Colonic mucosa (tissue), 4 donors: ENCODE data around the gene IL1RL2. TPM values are rescaled to one million over a fixed set of nuclear protein-coding genes. Genes with fewer than 3 reads are reported as not detected.

Experiments used
- DNase-seq: peaks from one replicate; pipeline ENCODE4 v3.0.0-alpha.2; 2020
- H3K27ac ChIP-seq: fragments of 200-600 bp; one replicate; pipeline ENCODE4 v1.8.0; 2021
- H3K27me3 ChIP-seq: fragments of 200-600 bp; one replicate; pipeline ENCODE4 v1.8.0; 2021
- H3K36me3 ChIP-seq: fragments of 200-600 bp; one replicate; pipeline ENCODE4 v1.8.0; 2021
- H3K4me1 ChIP-seq: fragments of 200-600 bp; one replicate; pipeline ENCODE4 v1.8.0; 2021; ENCODE audit warnings: mild to moderate bottlenecking
- H3K4me3 ChIP-seq: fragments of 200-600 bp; one replicate; pipeline ENCODE4 v1.8.0; 2021
- H3K9ac ChIP-seq, 2 donors: one replicate each; pipeline ENCODE4 v1.7.0; 2013; ENCODE audit warnings: control low read depth in 2 of 2, low read depth in 2 of 2, low read length in 2 of 2
- H3K9me3 ChIP-seq: fragments of 200-600 bp; one replicate; pipeline ENCODE4 v1.8.0; 2021
- CTCF ChIP-seq: fragments of 200-600 bp; IDR thresholded peaks from one replicate; pipeline ENCODE4 v1.8.0; 2022; ENCODE audit warnings: antibody characterized with exemption, mild to moderate bottlenecking
- intact Hi-C: fragments of 100-400 bp; cut with DNase I; formaldehyde crosslinking; loops from one replicate; pipeline ENCODE4 v1.14.1; 2022
- total RNA-seq, 2 donors: library from RNA; stranded (reverse); fragmentation: NEBNext Ultra II Directional in 1 of 2; extraction: Animal tissue kit (Norgen Biotek cat#: 25700) in 1 of 2; gene quantifications; one replicate each; pipeline ENCODE4 v1.2.1, GENCODE V29; 2021
- donor health status: healthy.
- donor health status: DM: no; HTN: no; CAD: no.
- donor health status: DM: no; HTN: no; CAD: no.

Gene IL1RL2
- total RNA-seq, 2 donors from 2014 or later = 1.9 to 2.8 TPM

GRCh38 chr2:102154364-102154763 is 32.5 kb upstream of the IL1RL2 start:
- no peaks in the 10 kb centered on the region for H3K36me3 ChIP-seq
- no peak overlapping the region for H3K4me3 ChIP-seq
- no peaks in the 10 kb centered on the region for H3K4me1 ChIP-seq
- H3K27ac ChIP-seq = no peak overlapping the region
- TF ChIP-seq CTCF = no peak
- intact Hi-C loops = no loop called here
- H3K27me3 ChIP-seq = no peaks in the 10 kb centered on the region
- DNase-seq = no peak
- H3K9ac ChIP-seq = no peak overlapping the region
- H3K9me3 ChIP-seq = no peaks in the 10 kb centered on the region

- Histone ChIP-seq H3K4me3 (no peak overlapping the region), H3K36me3 (no peaks in the 10 kb centered on the region), H3K9me3 (no peaks in the 10 kb centered on the region), H3K27ac (peak overlapping the region; percentile 49), H3K9ac (no peak overlapping the region), H3K27me3 (no peaks in the 10 kb centered on the region), H3K4me1 (no peaks in the 10 kb centered on the region)
- intact Hi-C loops = no loop called here
- no peak for DNase-seq
- TF ChIP-seq CTCF = no peak
Measured at GRCh38 chr2:102154946-102155702, 31.7 kb upstream of the IL1RL2 start.

- no peak for TF ChIP-seq CTCF
- intact Hi-C loops = no loop called here
- Histone ChIP-seq H3K27me3 (no peaks in the 10 kb centered on the region), H3K9me3 (no peaks in the 10 kb centered on the region), H3K4me3 (no peak overlapping the region), H3K4me1 (no peaks in the 10 kb centered on the region), H3K36me3 (no peaks in the 10 kb centered on the region), H3K9ac (no peak overlapping the region), H3K27ac (peak overlapping the region; percentile 49)
- no peak for DNase-seq
Measured at GRCh38 chr2:102155703-102156515, 30.9 kb upstream of the IL1RL2 start.

GRCh38 chr2:102158011-102158755 is 28.6 kb upstream of the IL1RL2 start:
- Histone ChIP-seq H3K27me3 (no peaks in the 10 kb centered on the region), H3K27ac (no peak overlapping the region), H3K36me3 (no peaks in the 10 kb centered on the region), H3K4me3 (no peak overlapping the region), H3K9ac (no peak overlapping the region), H3K9me3 (no peaks in the 10 kb centered on the region), H3K4me1 (no peaks in the 10 kb centered on the region)
- no peak for TF ChIP-seq CTCF
- intact Hi-C loops = no loop called here
- DNase-seq = no peak

- no peak for DNase-seq
- H3K4me1 ChIP-seq = no peaks in the 10 kb centered on the region
- H3K27ac ChIP-seq = no peak overlapping the region
- H3K9me3 ChIP-seq = no peaks in the 10 kb centered on the region
- no peak for TF ChIP-seq CTCF
- H3K9ac ChIP-seq = no peak overlapping the region
- intact Hi-C loops = no loop called here
- H3K36me3 ChIP-seq = no peaks in the 10 kb centered on the region
- no peak overlapping the region for H3K4me3 ChIP-seq
- no peaks in the 10 kb centered on the region for H3K27me3 ChIP-seq
Measured at GRCh38 chr2:102159295-102159694, 27.5 kb upstream of the IL1RL2 start.
